ENCODE results near the gene ICOS. TPM values are rescaled to one million over a fixed set of nuclear protein-coding genes. Genes with fewer than 3 reads are reported as not detected.

The ICOS gene
- total and polyA plus RNA-seq, 9 of the 15 experiments (the other 6 are each of a cell fraction or from before 2014, with no cell fraction given): not detected

GRCh38 chr2:204004912-204005311 lies 68.3 kb downstream of the ICOS start (continued):
- TF ChIP-seq ZBTB33 (CRISPR knock-in tag; IDR thresholded peaks at IDR 0.05) (no peak), MITF (IDR thresholded peaks at IDR 0.05) (no peak), RBM14 (IDR thresholded peaks at IDR 0.05; ENCODE audit: borderline replicate concordance, insufficient read depth, low read depth, low read length) (no peak), ZNF507 (tag; conservative IDR thresholded peaks at IDR 0.05) (no peak), GATAD2A (IDR thresholded peaks at IDR 0.05) (no peak), ZNF644 (tag; IDR thresholded peaks at IDR 0.05; ENCODE audit: low read depth) (no peak), ELF4 (CRISPR knock-in tag; IDR thresholded peaks at IDR 0.05) (no peak), ZBTB34 (CRISPR knock-in tag; IDR thresholded peaks at IDR 0.05) (no peak), KAT2B (IDR thresholded peaks at IDR 0.05; ENCODE audit: low read depth, low read length) (no peak)

Data from K562 (cell line).